ENCODE results near the gene DCDC1.

- TF ChIP-seq CTCF (conservative IDR thresholded peaks at IDR 0.05; ENCODE audit: low read length): no peak
- TF ChIP-seq EZH2phosphoT487 (IDR thresholded peaks at IDR 0.05; ENCODE audit: borderline replicate concordance, low read depth, low read length): no peak
Observed at GRCh38 chr11:31248768-31249167, 120.8 kb downstream of the DCDC1 start.
